Measurements from ENCODE around the gene GOLGA6L10. TPM values are rescaled to one million over a fixed set of nuclear protein-coding genes. Genes with fewer than 3 reads are reported as not detected.

Gene GOLGA6L10
- total RNA-seq, 1 experiment from 2014 or later, result 2.0 TPM

GRCh38 chr15:82298032-82298431 lies 51.2 kb downstream of the GOLGA6L10 start:
- Histone ChIP-seq H2AFZ (ENCODE audit: low read length) (no peak overlapping the region), H3K27me3 (ENCODE audit: insufficient read depth, low read length) (no peaks in the 10 kb centered on the region), H2BK120ac (ENCODE audit: low read depth, low read length, poor library complexity, severe bottlenecking) (no peak overlapping the region), H3K9ac (ENCODE audit: extremely low read depth, insufficient read length, low read length) (no peak overlapping the region), H2BK20ac (ENCODE audit: low read depth, low read length, poor library complexity, severe bottlenecking) (no peak overlapping the region), H4K20me1 (ENCODE audit: control insufficient read depth, insufficient read depth, insufficient read length) (no peaks in the 10 kb centered on the region), H2BK12ac (ENCODE audit: insufficient read length, low read depth, low read length) (no peak overlapping the region), H3K9me3 (ENCODE audit: control insufficient read depth, low read depth, low read length) (no peaks in the 10 kb centered on the region), H3K23ac (ENCODE audit: insufficient read length, low read depth, low read length) (no peak overlapping the region), H3K79me2 (ENCODE audit: insufficient read depth, low read length) (no peaks in the 10 kb centered on the region), H2BK15ac (ENCODE audit: low read depth, low read length) (no peak overlapping the region), H3K18ac (ENCODE audit: insufficient read length, low read depth, low read length) (no peak overlapping the region), H4K91ac (ENCODE audit: insufficient read length, low read depth, low read length) (no peak overlapping the region), H3K23me2 (ENCODE audit: insufficient read length, low read depth, low read length, poor library complexity, severe bottlenecking) (no peaks in the 10 kb centered on the region), H3T11ph (ENCODE audit: low read length) (no peak overlapping the region), H3K79me1 (ENCODE audit: insufficient read depth, low read depth, low read length, poor library complexity, severe bottlenecking) (no peaks in the 10 kb centered on the region), H4K5ac (ENCODE audit: insufficient read length, low read depth, low read length) (no peak overlapping the region), H3K4me1 (ENCODE audit: insufficient read depth, low read length) (no peaks in the 10 kb centered on the region; the same call in 1 of the 2 replicates), H2BK5ac (ENCODE audit: insufficient read length, low read length) (no peak overlapping the region), H4K8ac (replicated peaks; ENCODE audit: insufficient read length, low read depth, low read length) (no peak overlapping the region), H2AK5ac (ENCODE audit: insufficient read length, low read length) (no peak overlapping the region), H3K4ac (ENCODE audit: low read depth, low read length) (no peak overlapping the region), H3K56ac (ENCODE audit: insufficient read length, low read depth, low read length) (no peak overlapping the region), H3K27ac (ENCODE audit: insufficient read length, low read depth, low read length) (no peak overlapping the region), H3K14ac (ENCODE audit: insufficient read depth, low read length) (no peak overlapping the region), H3K4me2 (ENCODE audit: insufficient read depth, insufficient read length, low read length) (no peak overlapping the region)
- H3K4me3 Mint-ChIP-seq, result no peak overlapping the region
- no peaks in the 10 kb centered on the region; a peak in 1 of 5 replicates for H3K9me3 Mint-ChIP-seq
- WGBS (ENCODE audit: extremely low coverage, insufficient read length, low lambda C conversion rate), result no CpG with 5 or more reads among the region's 13 CpGs
- H3K36me3 Mint-ChIP-seq (ENCODE audit: insufficient read depth in 1 of 3, low read depth in 3 of 3), result no peaks in the 10 kb centered on the region
- TF ChIP-seq, protein P1, sequence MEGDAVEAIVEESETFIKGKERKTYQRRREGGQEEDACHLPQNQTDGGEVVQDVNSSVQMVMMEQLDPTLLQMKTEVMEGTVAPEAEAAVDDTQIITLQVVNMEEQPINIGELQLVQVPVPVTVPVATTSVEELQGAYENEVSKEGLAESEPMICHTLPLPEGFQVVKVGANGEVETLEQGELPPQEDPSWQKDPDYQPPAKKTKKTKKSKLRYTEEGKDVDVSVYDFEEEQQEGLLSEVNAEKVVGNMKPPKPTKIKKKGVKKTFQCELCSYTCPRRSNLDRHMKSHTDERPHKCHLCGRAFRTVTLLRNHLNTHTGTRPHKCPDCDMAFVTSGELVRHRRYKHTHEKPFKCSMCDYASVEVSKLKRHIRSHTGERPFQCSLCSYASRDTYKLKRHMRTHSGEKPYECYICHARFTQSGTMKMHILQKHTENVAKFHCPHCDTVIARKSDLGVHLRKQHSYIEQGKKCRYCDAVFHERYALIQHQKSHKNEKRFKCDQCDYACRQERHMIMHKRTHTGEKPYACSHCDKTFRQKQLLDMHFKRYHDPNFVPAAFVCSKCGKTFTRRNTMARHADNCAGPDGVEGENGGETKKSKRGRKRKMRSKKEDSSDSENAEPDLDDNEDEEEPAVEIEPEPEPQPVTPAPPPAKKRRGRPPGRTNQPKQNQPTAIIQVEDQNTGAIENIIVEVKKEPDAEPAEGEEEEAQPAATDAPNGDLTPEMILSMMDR (conservative IDR thresholded peaks at IDR 0.05), result no peak
- H3K27me3 Mint-ChIP-seq (ENCODE audit: low read depth), result no peaks in the 10 kb centered on the region
- no peak for DNase-seq
- H3K4me1 Mint-ChIP-seq, result peaks cover 9 to 10% of the 10 kb centered on the region in 2 experiments
- no peak overlapping the region; a peak in 1 of 7 replicates for H3K27ac Mint-ChIP-seq
